GM23338 (cell line): ENCODE results near the gene TIE1.

Source experiments
- CTCF ChIP-seq, 2 experiments: fragments of 200-600 bp in 1 of 2; sonication (generic) in 1 of 2; conservative IDR thresholded peaks; 2 replicates each; pipeline versions ENCODE4 v1.5.1 to v1.6.1; 2016 to 2017; ENCODE audit warnings: antibody characterized with exemption in 2 of 2, low read depth in 2 of 2, mild to moderate bottlenecking in 2 of 2, moderate library complexity in 1 of 2
- EZH2 ChIP-seq: fragments of 200-600 bp; sonication (generic); IDR thresholded peaks from one replicate; pipeline ENCODE4 v1.8.0; 2017; ENCODE audit warnings: antibody characterized with exemption, mild to moderate bottlenecking, low read depth; ENCODE audit not compliant: unreplicated experiment
- EZH2phosphoT487 ChIP-seq: fragments of 200-600 bp; sonication (generic); IDR thresholded peaks from one replicate; pipeline ENCODE4 v1.8.1; 2018; ENCODE audit warnings: antibody characterized with exemption; ENCODE audit not compliant: unreplicated experiment
- JUNB ChIP-seq: IDR thresholded peaks from one replicate; pipeline ENCODE4 v1.6.1; 2016; ENCODE audit warnings: antibody characterized with exemption; ENCODE audit not compliant: unreplicated experiment
- POLR2AphosphoS5 ChIP-seq: IDR thresholded peaks from 2 replicates; pipeline ENCODE4 v1.6.1; 2016; ENCODE audit warnings: antibody characterized with exemption, low read depth
- ZNF114 ChIP-seq: fragments of 250-450 bp; sonication (Bioruptor Pico); IDR thresholded peaks from 2 replicates; pipeline ENCODE4 v1.5.0; 2020; ENCODE audit warnings: mild to moderate bottlenecking, moderate library complexity

GRCh38 chr1:43346636-43347035, 45.9 kb downstream of the TIE1 start:
- TF ChIP-seq EZH2 (no peak), CTCF (conservative IDR thresholded peaks at IDR 0.05; ENCODE audit: low read depth in 2 of 2) (no peak), EZH2phosphoT487 (no peak), JUNB (no peak), POLR2AphosphoS5 (no peak), ZNF114 (no peak)
